WTC11 (cell line): Measurements from ENCODE around the gene GFM2. TPM values are rescaled to one million over a fixed set of nuclear protein-coding genes. Genes with fewer than 3 reads are reported as not detected.
A peak's percentile ranks its signal among the peaks of the same experiment; 100 is the strongest.
"Not testable (repeated sequence)": the region's sequence is repeated elsewhere in the genome, so short reads cannot be mapped to it uniquely, and the experiment has no call there.

Experiments
- ATAC-seq: fragments of 200-7000 bp; cut with Tn5 transposase; 2 replicates; pipeline ENCODE4 v1.10.0; 2021; ENCODE audit warnings: mild to moderate bottlenecking, moderate library complexity
- CTCF ChIA-PET: fragments of 300-600 bp; sonication (Branson Sonifier 250); formaldehyde crosslinking; loops from one replicate; lab custom pipeline; 2021; ENCODE audit warnings: antibody characterized with exemption; lab: Charles Lee
- POLR2A ChIA-PET: fragments of 350-600 bp; sonication (Branson Sonifier 250); formaldehyde crosslinking; loops from one replicate; lab custom pipeline; 2021; ENCODE audit warnings: antibody characterized with exemption; lab: Charles Lee
- DNase-seq: peaks from one replicate; pipeline ENCODE4 v3.0.0; 2021; ENCODE audit warnings: low spot score
- H3K27ac Mint-ChIP-seq: 2 replicates; pipeline ENCODE4 v1.8.0; 2021; ENCODE audit warnings: mixed read lengths
- H3K27me3 Mint-ChIP-seq: 2 replicates; pipeline ENCODE4 v1.8.0; 2021; ENCODE audit warnings: low read depth, mild to moderate bottlenecking, moderate library complexity, mixed read lengths
- H3K36me3 Mint-ChIP-seq: 2 replicates; pipeline ENCODE4 v1.8.0; 2021; ENCODE audit warnings: mixed read lengths
- H3K4me1 Mint-ChIP-seq: 2 replicates; pipeline ENCODE4 v1.8.0; 2022; ENCODE audit warnings: mixed read lengths
- H3K4me3 Mint-ChIP-seq: 2 replicates; pipeline ENCODE4 v1.8.0; 2021; ENCODE audit warnings: mild to moderate bottlenecking, moderate library complexity, mixed read lengths
- H3K9me3 Mint-ChIP-seq: 2 replicates; pipeline ENCODE4 v1.8.0; 2021; ENCODE audit warnings: mixed read lengths
- CBFB ChIP-seq: sonication (generic); formaldehyde crosslinking; IDR thresholded peaks from 2 replicates; pipeline ENCODE4 v1.8.1; 2022; ENCODE audit warnings: mild to moderate bottlenecking, low read depth, missing genetic modification reagents
- ESRRA ChIP-seq: sonication (generic); formaldehyde crosslinking; IDR thresholded peaks from 2 replicates; pipeline ENCODE4 v1.8.1; 2022; ENCODE audit warnings: mild to moderate bottlenecking, missing genetic modification reagents, borderline replicate concordance
- ETV6 ChIP-seq: sonication (generic); formaldehyde crosslinking; IDR thresholded peaks from 2 replicates; pipeline ENCODE4 v1.8.1; 2022; ENCODE audit warnings: mild to moderate bottlenecking, missing genetic modification reagents
- FOXK1 ChIP-seq: sonication (generic); formaldehyde crosslinking; IDR thresholded peaks from 2 replicates; pipeline ENCODE4 v1.8.0; 2022; ENCODE audit warnings: mild to moderate bottlenecking, moderate library complexity, missing genetic modification reagents
- GTF2I ChIP-seq: fragments of 250-450 bp; sonication (Bioruptor Pico); conservative IDR thresholded peaks from 2 replicates; pipeline ENCODE4 v1.4.0; 2021; ENCODE audit warnings: mild to moderate bottlenecking
- HMGA2 ChIP-seq: fragments of 250-450 bp; sonication (Bioruptor Pico); IDR thresholded peaks from 2 replicates; pipeline ENCODE4 v1.4.0; 2021; ENCODE audit warnings: mild to moderate bottlenecking, moderate library complexity
- IRF2 ChIP-seq: sonication (generic); formaldehyde crosslinking; IDR thresholded peaks from 2 replicates; pipeline ENCODE4 v1.8.0; 2022; ENCODE audit warnings: low read depth, missing genetic modification reagents, borderline replicate concordance
- KAT7 ChIP-seq: sonication (generic); formaldehyde crosslinking; IDR thresholded peaks from 2 replicates; pipeline ENCODE4 v1.8.1; 2023; ENCODE audit warnings: missing genetic modification reagents, mild to moderate bottlenecking, borderline replicate concordance
- MXD4 ChIP-seq: fragments of 250-450 bp; sonication (Bioruptor Pico); IDR thresholded peaks from 2 replicates; pipeline ENCODE4 v1.8.0; 2021; ENCODE audit warnings: mild to moderate bottlenecking, moderate library complexity, borderline replicate concordance
- NR1H2 ChIP-seq: sonication (generic); formaldehyde crosslinking; IDR thresholded peaks from 2 replicates; pipeline ENCODE4 v1.9.0; 2021; ENCODE audit warnings: mild to moderate bottlenecking, moderate library complexity, missing genetic modification reagents
- PRRX2 ChIP-seq: fragments of 250-450 bp; sonication (Bioruptor Pico); IDR thresholded peaks from 2 replicates; pipeline ENCODE4 v1.8.0; 2021; ENCODE audit warnings: mild to moderate bottlenecking
- SMAD3 ChIP-seq: sonication (generic); formaldehyde crosslinking; IDR thresholded peaks from 2 replicates; pipeline ENCODE4 v1.8.0; 2022; ENCODE audit warnings: missing genetic modification reagents, mild to moderate bottlenecking, borderline replicate concordance
- ZNF121 ChIP-seq: sonication (generic); formaldehyde crosslinking; IDR thresholded peaks from 2 replicates; pipeline ENCODE4 v1.8.0; 2023; ENCODE audit warnings: missing genetic modification reagents
- ZNF219 ChIP-seq: sonication (generic); formaldehyde crosslinking; IDR thresholded peaks from 2 replicates; pipeline ENCODE4 v1.8.0; 2023; ENCODE audit warnings: missing genetic modification reagents, mild to moderate bottlenecking, borderline replicate concordance
- total RNA-seq: library from RNA; stranded (reverse); gene quantifications from 3 replicates; pipeline ENCODE4 v1.2.3, GENCODE V29; 2021
- TF ChIP-seq, protein P1 (sequence below): sonication (generic); formaldehyde crosslinking; conservative IDR thresholded peaks from 2 replicates; pipeline ENCODE4 v1.8.1; 2022; ENCODE audit warnings: mild to moderate bottlenecking, missing genetic modification reagents
- TF ChIP-seq, protein P2 (sequence below): fragments of 250-450 bp; sonication (Bioruptor Pico); IDR thresholded peaks from 2 replicates; pipeline ENCODE4 v1.9.0; 2021; ENCODE audit warnings: mild to moderate bottlenecking
- TF ChIP-seq, protein P3 (sequence below): fragments of 250-450 bp; sonication (Bioruptor Pico); IDR thresholded peaks from 2 replicates; pipeline ENCODE4 v2.1.2; 2022; ENCODE audit warnings: mild to moderate bottlenecking, moderate library complexity
- TF ChIP-seq, protein P4 (sequence below): sonication (generic); formaldehyde crosslinking; IDR thresholded peaks from 2 replicates; pipeline ENCODE4 v1.8.0; 2023; ENCODE audit warnings: mild to moderate bottlenecking, missing genetic modification reagents
- TF ChIP-seq, protein P5 (sequence below): sonication (generic); formaldehyde crosslinking; conservative IDR thresholded peaks from 2 replicates; pipeline ENCODE4 v1.8.1; 2023; ENCODE audit warnings: mild to moderate bottlenecking, low read depth, missing genetic modification reagents, moderate library complexity
- TF ChIP-seq, protein P6 (sequence below): fragments of 250-450 bp; sonication (Bioruptor Pico); conservative IDR thresholded peaks from 2 replicates; pipeline ENCODE4 v1.9.0; 2021; ENCODE audit warnings: mild to moderate bottlenecking

Gene GFM2
- total RNA-seq, 1 experiment from 2014 or later = 31.6 TPM

DNA sequence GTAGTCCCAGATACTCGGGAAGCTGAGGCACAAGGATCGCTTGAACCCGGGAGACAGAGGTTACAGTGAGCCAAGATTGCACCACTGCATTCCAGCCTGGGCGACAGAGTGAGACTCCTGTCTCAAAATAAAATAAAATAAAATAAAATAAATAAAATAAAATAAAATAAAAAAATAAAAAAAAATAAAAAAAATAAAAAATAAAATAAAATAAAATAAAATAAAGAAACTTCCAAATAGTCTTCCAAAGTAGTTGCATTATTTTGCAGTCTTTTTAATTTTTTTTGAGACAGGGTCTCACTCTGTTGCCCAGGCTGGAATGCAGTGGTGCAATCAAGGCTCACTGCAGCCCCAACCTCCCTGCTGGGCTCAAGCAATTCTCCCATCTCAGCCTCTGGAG lies 18.2 kb downstream of the GFM2 start:
- peaks cover 29% of the 10 kb centered on the region for H3K36me3 Mint-ChIP-seq
- POLR2A ChIA-PET, ATAC-seq, H3K4me1 Mint-ChIP-seq, CTCF ChIA-PET, H3K4me3 Mint-ChIP-seq, H3K27me3 Mint-ChIP-seq, H3K27ac Mint-ChIP-seq, H3K9me3 Mint-ChIP-seq, DNase-seq: not testable (repeated sequence)
- TF ChIP-seq HMGA2 (CRISPR knock-in tag) = peak; percentile 99

DNA sequence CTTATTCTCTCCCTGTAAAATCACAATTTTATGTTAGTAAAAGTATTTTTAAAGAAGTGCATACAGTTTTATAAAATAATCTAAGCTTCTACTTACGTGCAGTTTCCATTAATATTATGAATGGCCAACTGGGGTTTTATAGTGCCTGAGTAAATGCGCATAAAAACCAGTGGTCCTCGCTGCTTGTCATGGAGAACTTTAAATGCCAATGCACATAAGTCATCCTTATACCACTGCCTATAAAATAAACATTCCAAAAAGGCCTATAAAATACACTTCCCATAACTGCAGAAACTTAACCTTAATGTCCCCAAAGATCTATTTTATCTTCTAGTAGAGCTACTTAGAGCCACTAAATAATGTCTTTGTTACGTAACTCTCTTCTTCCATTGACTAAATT lies 28.5 kb downstream of the GFM2 start:
- POLR2A ChIA-PET = no interaction called here
- DNase-seq = no peak
- no peaks in the 10 kb centered on the region for H3K9me3 Mint-ChIP-seq

DNA sequence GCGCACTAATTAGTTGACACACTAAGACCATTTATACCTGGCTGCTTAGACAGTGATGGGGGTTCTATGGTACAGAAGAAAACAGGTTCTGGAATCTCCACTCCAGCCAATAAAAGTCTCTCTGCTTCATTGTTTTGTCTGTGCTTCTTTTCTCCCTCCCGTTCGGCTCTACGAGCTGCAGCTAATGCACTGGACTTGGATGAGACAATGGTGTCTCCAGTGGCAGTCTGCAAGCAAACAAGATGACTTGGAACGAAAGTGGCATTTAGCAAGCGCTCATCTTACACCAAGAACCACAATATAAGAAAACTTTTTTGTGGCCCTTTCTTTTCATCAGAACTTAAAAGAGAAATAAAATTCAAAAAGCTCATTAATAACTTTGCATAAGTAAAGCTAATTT lies 30.2 kb downstream of the GFM2 start:
- Mint-ChIP-seq H3K36me3 (peaks cover 28% of the 10 kb centered on the region), H3K27ac (no peak overlapping the region), H3K27me3 (no peaks in the 10 kb centered on the region), H3K9me3 (no peaks in the 10 kb centered on the region)
- no peak for ATAC-seq
- no peak for TF ChIP-seq PRRX2 (CRISPR knock-in tag)
- TF ChIP-seq, protein P1, sequence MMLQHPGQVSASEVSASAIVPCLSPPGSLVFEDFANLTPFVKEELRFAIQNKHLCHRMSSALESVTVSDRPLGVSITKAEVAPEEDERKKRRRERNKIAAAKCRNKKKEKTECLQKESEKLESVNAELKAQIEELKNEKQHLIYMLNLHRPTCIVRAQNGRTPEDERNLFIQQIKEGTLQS (CRISPR knock-in tag) = no peak
- no peak for TF ChIP-seq FOXK1 (CRISPR knock-in tag)
- TF ChIP-seq, protein P2, sequence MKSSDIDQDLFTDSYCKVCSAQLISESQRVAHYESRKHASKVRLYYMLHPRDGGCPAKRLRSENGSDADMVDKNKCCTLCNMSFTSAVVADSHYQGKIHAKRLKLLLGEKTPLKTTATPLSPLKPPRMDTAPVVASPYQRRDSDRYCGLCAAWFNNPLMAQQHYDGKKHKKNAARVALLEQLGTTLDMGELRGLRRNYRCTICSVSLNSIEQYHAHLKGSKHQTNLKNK (CRISPR knock-in tag) = no peak
- no peak for TF ChIP-seq IRF2 (CRISPR knock-in tag)
- TF ChIP-seq ZNF121 (CRISPR knock-in tag) = no peak
- no peak for TF ChIP-seq ZNF219 (CRISPR knock-in tag)
- TF ChIP-seq ETV6 (CRISPR knock-in tag) = no peak
- TF ChIP-seq NR1H2 (CRISPR knock-in tag) = no peak
- TF ChIP-seq, protein P3, sequence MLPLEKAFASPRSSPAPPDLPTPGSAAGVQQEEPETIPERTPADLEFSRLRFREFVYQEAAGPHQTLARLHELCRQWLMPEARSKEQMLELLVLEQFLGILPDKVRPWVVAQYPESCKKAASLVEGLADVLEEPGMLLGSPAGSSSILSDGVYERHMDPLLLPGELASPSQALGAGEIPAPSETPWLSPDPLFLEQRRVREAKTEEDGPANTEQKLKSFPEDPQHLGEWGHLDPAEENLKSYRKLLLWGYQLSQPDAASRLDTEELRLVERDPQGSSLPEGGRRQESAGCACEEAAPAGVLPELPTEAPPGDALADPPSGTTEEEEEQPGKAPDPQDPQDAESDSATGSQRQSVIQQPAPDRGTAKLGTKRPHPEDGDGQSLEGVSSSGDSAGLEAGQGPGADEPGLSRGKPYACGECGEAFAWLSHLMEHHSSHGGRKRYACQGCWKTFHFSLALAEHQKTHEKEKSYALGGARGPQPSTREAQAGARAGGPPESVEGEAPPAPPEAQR (CRISPR knock-in tag) = no peak
- TF ChIP-seq, protein P4, sequence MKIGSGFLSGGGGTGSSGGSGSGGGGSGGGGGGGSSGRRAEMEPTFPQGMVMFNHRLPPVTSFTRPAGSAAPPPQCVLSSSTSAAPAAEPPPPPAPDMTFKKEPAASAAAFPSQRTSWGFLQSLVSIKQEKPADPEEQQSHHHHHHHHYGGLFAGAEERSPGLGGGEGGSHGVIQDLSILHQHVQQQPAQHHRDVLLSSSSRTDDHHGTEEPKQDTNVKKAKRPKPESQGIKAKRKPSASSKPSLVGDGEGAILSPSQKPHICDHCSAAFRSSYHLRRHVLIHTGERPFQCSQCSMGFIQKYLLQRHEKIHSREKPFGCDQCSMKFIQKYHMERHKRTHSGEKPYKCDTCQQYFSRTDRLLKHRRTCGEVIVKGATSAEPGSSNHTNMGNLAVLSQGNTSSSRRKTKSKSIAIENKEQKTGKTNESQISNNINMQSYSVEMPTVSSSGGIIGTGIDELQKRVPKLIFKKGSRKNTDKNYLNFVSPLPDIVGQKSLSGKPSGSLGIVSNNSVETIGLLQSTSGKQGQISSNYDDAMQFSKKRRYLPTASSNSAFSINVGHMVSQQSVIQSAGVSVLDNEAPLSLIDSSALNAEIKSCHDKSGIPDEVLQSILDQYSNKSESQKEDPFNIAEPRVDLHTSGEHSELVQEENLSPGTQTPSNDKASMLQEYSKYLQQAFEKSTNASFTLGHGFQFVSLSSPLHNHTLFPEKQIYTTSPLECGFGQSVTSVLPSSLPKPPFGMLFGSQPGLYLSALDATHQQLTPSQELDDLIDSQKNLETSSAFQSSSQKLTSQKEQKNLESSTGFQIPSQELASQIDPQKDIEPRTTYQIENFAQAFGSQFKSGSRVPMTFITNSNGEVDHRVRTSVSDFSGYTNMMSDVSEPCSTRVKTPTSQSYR (CRISPR knock-in tag) = no peak
- TF ChIP-seq, protein P5, sequence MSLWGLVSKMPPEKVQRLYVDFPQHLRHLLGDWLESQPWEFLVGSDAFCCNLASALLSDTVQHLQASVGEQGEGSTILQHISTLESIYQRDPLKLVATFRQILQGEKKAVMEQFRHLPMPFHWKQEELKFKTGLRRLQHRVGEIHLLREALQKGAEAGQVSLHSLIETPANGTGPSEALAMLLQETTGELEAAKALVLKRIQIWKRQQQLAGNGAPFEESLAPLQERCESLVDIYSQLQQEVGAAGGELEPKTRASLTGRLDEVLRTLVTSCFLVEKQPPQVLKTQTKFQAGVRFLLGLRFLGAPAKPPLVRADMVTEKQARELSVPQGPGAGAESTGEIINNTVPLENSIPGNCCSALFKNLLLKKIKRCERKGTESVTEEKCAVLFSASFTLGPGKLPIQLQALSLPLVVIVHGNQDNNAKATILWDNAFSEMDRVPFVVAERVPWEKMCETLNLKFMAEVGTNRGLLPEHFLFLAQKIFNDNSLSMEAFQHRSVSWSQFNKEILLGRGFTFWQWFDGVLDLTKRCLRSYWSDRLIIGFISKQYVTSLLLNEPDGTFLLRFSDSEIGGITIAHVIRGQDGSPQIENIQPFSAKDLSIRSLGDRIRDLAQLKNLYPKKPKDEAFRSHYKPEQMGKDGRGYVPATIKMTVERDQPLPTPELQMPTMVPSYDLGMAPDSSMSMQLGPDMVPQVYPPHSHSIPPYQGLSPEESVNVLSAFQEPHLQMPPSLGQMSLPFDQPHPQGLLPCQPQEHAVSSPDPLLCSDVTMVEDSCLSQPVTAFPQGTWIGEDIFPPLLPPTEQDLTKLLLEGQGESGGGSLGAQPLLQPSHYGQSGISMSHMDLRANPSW (CRISPR knock-in tag) = no peak
- TF ChIP-seq, all 79 proteins: peak for 0
- ChIA-PET CTCF (interaction anchor here (0.8 kb wide), 1 partner anchor 21 kb away, joined by 3 read pairs; no protein-coding TSS in a partner anchor), POLR2A (no interaction called here)
- Mint-ChIP-seq H3K4me3 (no peak overlapping the region), H3K4me1 (no peaks in the 10 kb centered on the region)
- DNase-seq = no peak

More for the DNA sequence above, 28.5 kb downstream of the GFM2 start:
- TF ChIP-seq ESRRA (CRISPR knock-in tag) = no peak
- TF ChIP-seq, protein P6, sequence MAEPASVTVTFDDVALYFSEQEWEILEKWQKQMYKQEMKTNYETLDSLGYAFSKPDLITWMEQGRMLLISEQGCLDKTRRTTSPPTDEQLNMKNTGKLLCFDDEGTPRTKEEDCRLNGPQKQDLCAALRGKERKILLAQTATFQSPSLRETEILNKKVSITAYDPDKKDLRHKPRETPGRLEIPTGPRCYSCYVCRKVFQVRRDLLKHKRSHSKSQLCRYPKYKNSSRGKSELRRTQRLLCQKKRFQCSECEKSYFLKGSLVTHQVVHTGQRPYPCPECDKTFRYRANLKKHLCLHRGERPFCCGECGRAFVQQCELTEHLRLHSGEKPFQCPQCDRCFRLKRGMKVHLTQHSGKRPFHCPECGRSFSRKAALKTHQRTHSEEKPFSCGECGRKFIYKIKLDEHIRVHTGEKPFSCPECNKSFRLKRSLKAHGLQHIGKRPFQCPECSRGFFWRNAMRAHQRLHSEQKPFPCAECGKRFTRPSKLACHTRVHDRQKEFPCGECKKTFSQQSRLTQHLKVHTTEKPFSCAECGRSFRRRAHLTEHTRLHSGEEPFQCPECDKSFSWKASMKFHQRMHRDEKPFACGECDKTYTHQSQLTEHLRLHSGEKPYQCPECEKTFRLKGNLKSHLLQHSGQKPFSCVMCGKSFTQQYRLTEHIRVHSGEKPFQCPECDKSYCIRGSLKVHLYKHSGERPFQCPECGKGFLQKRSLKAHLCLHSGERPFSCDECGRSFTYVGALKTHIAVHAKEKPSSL = no peak
- TF ChIP-seq CBFB (CRISPR knock-in tag) = no peak
- no peak for TF ChIP-seq MXD4
- no peak for TF ChIP-seq KAT7 (CRISPR knock-in tag)
- no peak for TF ChIP-seq GTF2I (CRISPR knock-in tag)
- no peak for TF ChIP-seq SMAD3 (CRISPR knock-in tag)
- Mint-ChIP-seq H3K4me1 (no peaks in the 10 kb centered on the region), H3K27ac (no peak overlapping the region), H3K4me3 (no peak overlapping the region), H3K36me3 (peaks cover 26% of the 10 kb centered on the region), H3K27me3 (no peaks in the 10 kb centered on the region)
- ATAC-seq = no peak
- CTCF ChIA-PET = no interaction called here
